Measurements from ENCODE around the gene SPHKAP. TPM values are rescaled to one million over a fixed set of nuclear protein-coding genes. Genes with fewer than 3 reads are reported as not detected.

SPHKAP gene
- polyA plus RNA-seq, 2 of the 4 experiments (the other 2 are of a cell fraction): 0.01 TPM; not detected in 1

- no peak for FAIRE-seq
- CTCF ChIA-PET: interaction anchor here (1.0 kb wide), 1 partner anchor 69 kb away, joined by 3 read pairs; no protein-coding TSS in a partner anchor
- H3K4me3 ChIP-seq: no peak overlapping the region
- DNase-seq (ENCODE audit: low read depth in 1 of 2, low spot score in 1 of 2): no peak
- peak; percentile 46 for TF ChIP-seq MAFK (IDR thresholded peaks at IDR 0.05; ENCODE audit: partially characterized antibody)
- TF ChIP-seq RAD21 (conservative IDR thresholded peaks at IDR 0.05 in 1 of 2, IDR thresholded peaks at IDR 0.05 in 1 of 2): no peak
- TF ChIP-seq BHLHE40 (IDR thresholded peaks at IDR 0.05; ENCODE audit: low read depth, low read length): no peak
- TF ChIP-seq FOSL2 (IDR thresholded peaks at IDR 0.05): no peak
- no peak for TF ChIP-seq FOSL2 (CRISPR knock-in tag; IDR thresholded peaks at IDR 0.05)
- H3K27ac ChIP-seq: no peak overlapping the region
- H3K4me2 ChIP-seq: no peak overlapping the region
- no peaks in the 10 kb centered on the region for H3K4me1 ChIP-seq
- POLR2A ChIA-PET: no interaction called here
- no peak for ATAC-seq
- H3K9me3 ChIP-seq: no peaks in the 10 kb centered on the region
- 35% methylated on average over 2 of the region's 2 CpGs for WGBS (ENCODE audit: missing lambda C conversion rate)
These were observed 46.2 kb downstream of the SPHKAP start for GRCh38 chr2:228135300-228135699.

DNA sequence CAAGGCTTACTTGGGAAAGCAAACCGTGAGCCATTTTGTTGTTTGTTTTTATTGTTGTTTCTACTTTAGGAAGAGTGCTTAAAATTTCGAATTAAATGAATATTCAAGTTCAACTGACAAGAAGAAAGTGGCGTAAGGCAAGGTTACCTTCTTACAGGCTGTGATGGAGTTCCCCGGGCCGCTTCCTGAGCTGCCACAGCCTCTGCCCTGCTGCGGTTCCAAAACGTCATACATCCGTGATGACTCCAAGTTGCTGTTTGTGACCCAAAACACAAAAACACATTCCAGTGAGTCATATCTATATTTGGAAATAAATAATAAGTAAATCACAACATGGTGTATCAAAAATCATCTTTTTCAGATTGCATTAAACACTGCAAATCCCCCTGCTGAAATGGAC is 49.7 kb downstream of the SPHKAP start:
- Histone ChIP-seq H3K4me2 (no peak overlapping the region), H3K4me3 (no peak overlapping the region), H3K9me3 (no peaks in the 10 kb centered on the region), H3K27ac (no peak overlapping the region), H3K4me1 (no peaks in the 10 kb centered on the region)
- ChIA-PET CTCF (no interaction called here), POLR2A (no interaction called here)
- no peak for FAIRE-seq
- no peak for TF ChIP-seq SMC3 (IDR thresholded peaks at IDR 0.05)
- TF ChIP-seq CHD4 (IDR thresholded peaks at IDR 0.05; ENCODE audit: borderline replicate concordance): no peak
- TF ChIP-seq TP53 (CRISPR knock-in tag; IDR thresholded peaks at IDR 0.05): no peak
- TF ChIP-seq BHLHE40 (IDR thresholded peaks at IDR 0.05; ENCODE audit: low read depth, low read length): no peak
- TF ChIP-seq HEYL (CRISPR knock-in tag; IDR thresholded peaks at IDR 0.05): no peak
- TF ChIP-seq ELK1 (IDR thresholded peaks at IDR 0.05; ENCODE audit: low read depth, low read length): no peak
- TF ChIP-seq, protein P1, sequence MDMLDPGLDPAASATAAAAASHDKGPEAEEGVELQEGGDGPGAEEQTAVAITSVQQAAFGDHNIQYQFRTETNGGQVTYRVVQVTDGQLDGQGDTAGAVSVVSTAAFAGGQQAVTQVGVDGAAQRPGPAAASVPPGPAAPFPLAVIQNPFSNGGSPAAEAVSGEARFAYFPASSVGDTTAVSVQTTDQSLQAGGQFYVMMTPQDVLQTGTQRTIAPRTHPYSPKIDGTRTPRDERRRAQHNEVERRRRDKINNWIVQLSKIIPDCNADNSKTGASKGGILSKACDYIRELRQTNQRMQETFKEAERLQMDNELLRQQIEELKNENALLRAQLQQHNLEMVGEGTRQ (IDR thresholded peaks at IDR 0.05): no peak
- TF ChIP-seq KDM5A (IDR thresholded peaks at IDR 0.05): no peak
- TF ChIP-seq FOSB (CRISPR knock-in tag; IDR thresholded peaks at IDR 0.05): no peak
- no peak for TF ChIP-seq FOSL2 (IDR thresholded peaks at IDR 0.05)
- no peak for TF ChIP-seq FOSL2 (CRISPR knock-in tag; IDR thresholded peaks at IDR 0.05)
- no peak for TF ChIP-seq E2F6 (IDR thresholded peaks at IDR 0.05; ENCODE audit: borderline replicate concordance, low read depth)
- TF ChIP-seq EHMT2 (IDR thresholded peaks at IDR 0.05; ENCODE audit: low read depth): no peak
- TF ChIP-seq HOXB5 (CRISPR knock-in tag; IDR thresholded peaks at IDR 0.05): no peak
- no peak for TF ChIP-seq MAX (IDR thresholded peaks at IDR 0.05)
- DNase-seq (ENCODE audit: low read depth in 1 of 2, low spot score in 1 of 2): no peak
- 54% methylated on average over 8 of the region's 8 CpGs for WGBS (ENCODE audit: missing lambda C conversion rate)
- ATAC-seq: no peak

DNA sequence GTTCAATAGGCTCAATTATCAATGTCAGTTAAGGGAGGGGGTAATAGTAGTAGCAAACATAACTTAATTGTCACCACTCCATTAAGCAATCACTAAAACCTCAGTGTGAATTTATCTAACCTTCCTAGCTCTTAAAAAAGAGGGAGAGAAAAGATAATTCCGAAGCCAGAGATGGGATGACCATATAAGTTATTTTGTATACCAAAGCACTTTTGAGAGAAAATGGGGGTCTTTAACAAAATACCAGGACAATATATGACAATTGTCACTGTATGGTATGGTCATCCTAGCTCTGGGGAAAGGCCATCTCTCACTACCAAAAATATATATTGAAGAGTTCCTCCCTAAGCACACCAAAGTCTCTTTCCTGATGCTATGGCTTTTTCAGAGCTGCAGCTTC is 55.1 kb downstream of the SPHKAP start:
- ATAC-seq (no peak), FAIRE-seq (no peak), DNase-seq (ENCODE audit: low read depth in 1 of 2, low spot score in 1 of 2) (no peak)
- no peak overlapping the region for H3K4me3 ChIP-seq
- H3K4me2 ChIP-seq: no peak overlapping the region
- 3% methylated on average over 1 of the region's 1 CpG for WGBS (ENCODE audit: missing lambda C conversion rate)
- POLR2A ChIA-PET: no interaction called here
- H3K27ac ChIP-seq: no peak overlapping the region
- no peaks in the 10 kb centered on the region for H3K4me1 ChIP-seq
- CTCF ChIA-PET: no interaction called here
- TF ChIP-seq CHD2 (IDR thresholded peaks at IDR 0.05; ENCODE audit: low read length, partially characterized antibody): no peak
- no peak for TF ChIP-seq GATA3 (IDR thresholded peaks at IDR 0.05; ENCODE audit: borderline replicate concordance)
- peak; percentile 31 for TF ChIP-seq MAFK (IDR thresholded peaks at IDR 0.05; ENCODE audit: partially characterized antibody)
- no peak for TF ChIP-seq SMC3 (IDR thresholded peaks at IDR 0.05)
- H3K9me3 ChIP-seq: no peaks in the 10 kb centered on the region

- no peak overlapping the region for H3K27ac ChIP-seq
- TF ChIP-seq HOXA7 (CRISPR knock-in tag; IDR thresholded peaks at IDR 0.05): no peak
- TF ChIP-seq RNF2 (IDR thresholded peaks at IDR 0.05; ENCODE audit: borderline replicate concordance, low read depth): no peak
- no peak for TF ChIP-seq RARB (CRISPR knock-in tag; IDR thresholded peaks at IDR 0.05)
- no peak for TF ChIP-seq ESRRA (IDR thresholded peaks at IDR 0.05; ENCODE audit: borderline replicate concordance, low read length)
- TF ChIP-seq MYC (IDR thresholded peaks at IDR 0.05; ENCODE audit: borderline replicate concordance, low read length): no peak
- no peak overlapping the region for H3K4me2 ChIP-seq
- DNase-seq (ENCODE audit: low read depth in 1 of 2, low spot score in 1 of 2): no peak
- H3K4me3 ChIP-seq: no peak overlapping the region
- FAIRE-seq: no peak
- CTCF ChIA-PET: no interaction called here
- 7% methylated on average over 2 of the region's 2 CpGs for WGBS (ENCODE audit: missing lambda C conversion rate)
- H3K9me3 ChIP-seq: no peaks in the 10 kb centered on the region
- POLR2A ChIA-PET: no interaction called here
- H3K4me1 ChIP-seq: no peaks in the 10 kb centered on the region
- ATAC-seq: no peak
These were observed 62.5 kb downstream of the SPHKAP start for GRCh38 chr2:228118940-228119339.

Data from A549 (cell line).